NCI-H748 treated with DMSO at 0.1 percent for 48 hours (cell line): ENCODE data around the gene FBXO38.

Experiments
- DNase-seq: peaks from one replicate; lab custom pipeline; 2025; lab: John Stamatoyannopoulos, UW

Gene FBXO38

DNA sequence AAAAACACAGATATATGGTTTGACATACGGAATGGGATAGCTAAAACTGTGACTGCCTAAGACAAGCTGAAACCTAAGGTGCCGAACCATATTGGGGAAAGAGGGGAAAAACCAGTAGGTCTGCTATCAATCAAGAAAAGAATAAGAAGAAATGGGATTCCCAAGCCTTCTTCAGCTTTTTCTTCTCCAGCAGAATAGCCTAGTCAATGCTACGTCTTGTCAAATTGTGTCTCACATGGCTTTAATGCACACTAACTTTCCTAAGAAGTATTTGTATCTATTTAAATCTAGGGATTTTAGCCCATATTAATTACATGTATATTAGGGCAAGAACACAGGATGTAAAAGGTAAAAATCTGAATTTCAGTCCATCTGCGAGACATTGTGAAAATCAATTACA is 797 bp upstream of the FBXO38 start:
- DNase-seq: no peak

GRCh38 chr5:148384380-148384737 is 601 bp downstream of the FBXO38 start:
- peak; percentile 6 for DNase-seq

DNA sequence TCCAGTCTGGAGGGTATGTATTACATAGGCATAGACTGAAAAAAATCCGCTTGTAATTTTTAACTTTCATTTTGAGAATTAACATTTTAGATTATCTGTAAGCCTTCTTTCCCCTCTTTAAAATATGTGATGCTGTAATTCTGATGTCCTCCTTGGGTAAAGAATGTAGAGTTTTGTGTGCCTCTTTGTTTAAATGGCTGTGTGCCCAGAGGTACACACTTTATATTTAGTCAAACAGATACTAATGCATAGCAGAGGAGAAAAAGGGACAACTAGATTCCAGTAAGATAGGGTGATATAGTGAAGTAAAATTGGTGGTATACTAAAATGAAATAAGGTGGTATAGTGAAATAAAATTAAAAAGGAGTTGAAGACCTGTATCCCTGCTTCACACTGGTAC is 1.3 kb downstream of the FBXO38 start:
- DNase-seq: no peak

- DNase-seq: no peak
These were observed 2.3 kb downstream of the FBXO38 start for GRCh38 chr5:148386041-148386440.

- DNase-seq: no peak
These were observed 3.6 kb downstream of the FBXO38 start for GRCh38 chr5:148387325-148387724.

DNA sequence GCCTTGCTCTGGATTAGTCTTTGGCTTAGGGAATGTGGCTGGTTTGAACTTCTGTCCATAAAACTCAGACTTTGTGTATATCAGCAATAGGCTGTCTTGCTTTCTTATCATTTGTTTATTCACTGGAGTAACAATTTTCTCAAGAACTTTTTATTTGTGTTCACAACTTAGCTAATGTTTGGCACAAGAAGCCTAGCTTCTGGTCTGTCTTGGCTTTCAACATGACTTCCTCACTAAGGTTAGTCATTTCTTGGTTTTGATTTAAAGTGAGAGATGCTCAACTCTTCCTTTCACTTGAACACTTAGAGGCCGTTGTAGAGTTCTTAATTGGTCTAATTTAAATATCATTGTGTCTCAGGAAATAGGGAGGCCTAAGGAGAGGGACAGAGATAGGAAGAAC is 4.9 kb downstream of the FBXO38 start:
- no peak for DNase-seq

DNA sequence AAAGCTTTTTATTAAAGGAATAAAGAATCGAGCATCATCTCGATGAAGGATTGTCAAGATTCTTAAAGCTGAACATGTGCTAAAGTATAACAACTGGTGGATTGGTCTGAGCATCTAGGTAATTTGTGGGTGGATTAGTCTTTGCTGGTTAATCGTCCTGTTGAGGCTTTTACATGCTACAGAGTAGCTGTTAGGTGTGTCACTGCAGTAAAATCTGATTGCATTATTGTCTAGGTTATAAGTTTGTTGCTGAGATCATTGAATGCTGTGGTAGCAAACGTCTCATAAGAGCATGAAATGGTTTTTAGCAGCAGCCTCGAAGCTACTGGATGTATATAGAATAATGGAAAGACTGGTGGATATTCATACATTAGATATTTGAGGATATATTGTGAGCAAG is 7.2 kb downstream of the FBXO38 start:
- no peak for DNase-seq

GRCh38 chr5:148391422-148391821 is 7.7 kb downstream of the FBXO38 start:
- DNase-seq: no peak

DNA sequence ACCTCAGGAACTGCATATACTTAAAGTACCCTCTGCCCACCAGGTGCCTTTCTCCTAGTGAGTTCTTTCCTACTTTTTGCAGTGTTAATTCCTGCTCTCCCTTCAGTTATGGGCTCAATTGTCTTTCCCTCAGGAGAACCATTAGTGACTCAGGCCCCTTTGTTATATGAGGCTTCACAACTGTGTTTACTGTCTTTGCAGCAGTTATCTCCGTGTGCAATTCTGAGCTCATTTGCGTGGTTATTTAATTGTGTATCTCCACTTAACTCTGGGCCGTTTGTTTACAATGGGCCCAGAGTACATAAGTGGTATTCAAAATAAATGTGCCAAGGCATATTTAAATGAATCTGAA is 9.6 kb downstream of the FBXO38 start:
- peak; percentile 97 for DNase-seq

- DNase-seq: peak; percentile 54
These were observed 10.8 kb downstream of the FBXO38 start for GRCh38 chr5:148394587-148395019.

DNA sequence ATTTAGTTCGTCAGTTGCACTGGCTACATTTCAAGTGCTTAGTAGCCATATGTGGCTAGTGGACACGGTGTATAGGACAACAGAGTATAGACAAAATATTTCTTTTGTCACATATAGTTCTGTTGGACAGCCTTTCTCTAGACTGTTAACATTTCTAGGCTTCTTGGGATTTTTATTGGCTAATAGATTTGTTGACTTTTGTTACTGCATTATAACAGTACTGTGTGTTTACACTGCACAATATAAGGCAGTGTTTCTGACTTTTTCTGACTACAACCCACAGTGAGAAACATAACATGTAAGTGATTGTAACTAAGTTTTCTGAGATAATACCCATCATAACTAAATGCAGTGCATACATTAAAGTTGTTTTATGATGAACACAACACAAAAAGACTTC is 11.3 kb downstream of the FBXO38 start:
- DNase-seq: no peak

DNA sequence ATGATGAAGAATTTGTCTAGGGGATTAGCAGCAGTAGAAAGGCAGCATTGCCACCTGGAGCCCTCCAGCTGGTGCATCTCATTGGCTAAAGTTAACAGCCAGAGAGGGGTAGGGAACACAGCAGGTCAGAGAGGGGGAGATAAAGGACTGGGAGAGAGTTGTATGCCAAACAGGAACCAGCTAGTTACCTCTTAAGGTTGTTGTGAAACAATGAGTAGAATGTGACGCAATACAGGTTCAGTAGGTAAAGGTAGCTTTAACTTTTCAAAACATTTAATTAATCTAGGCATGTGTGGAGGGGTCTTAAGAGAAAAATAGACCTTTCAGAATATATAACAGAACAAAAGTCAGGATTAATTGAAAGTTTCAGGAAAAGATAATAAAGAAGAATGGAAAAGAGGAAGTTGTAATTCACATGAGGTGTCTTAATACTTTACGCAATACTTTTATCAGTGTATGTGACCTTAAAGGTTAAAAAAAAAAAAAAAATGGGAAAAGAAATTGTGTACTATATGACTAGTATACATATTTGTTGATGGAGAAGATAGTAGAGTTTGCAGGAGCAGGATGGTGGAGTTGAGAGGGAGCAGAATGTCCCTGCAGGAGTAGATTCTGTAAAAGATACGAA is 14.3 kb downstream of the FBXO38 start:
- no peak for DNase-seq

DNA sequence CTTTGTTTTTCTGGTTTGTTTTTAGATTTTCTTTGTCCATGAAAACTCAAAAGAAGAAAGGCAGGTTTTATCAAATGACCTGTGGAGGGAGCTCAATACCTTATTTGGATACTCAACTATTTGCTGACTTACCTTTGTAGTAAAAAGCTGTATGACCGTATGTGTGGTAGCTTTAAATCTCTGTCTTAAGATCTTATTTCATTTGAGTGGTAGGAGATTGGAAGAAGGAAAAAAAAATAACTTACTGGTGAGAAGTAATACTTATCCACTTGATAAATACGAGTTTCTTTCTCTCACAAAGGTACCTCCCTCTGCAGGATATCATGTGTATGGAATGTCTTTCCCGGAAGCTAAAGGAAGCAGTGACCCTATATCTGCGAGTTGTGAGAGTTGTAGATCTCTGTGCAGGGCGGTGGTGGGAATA is 15.0 kb downstream of the FBXO38 start:
- no peak for DNase-seq

- no peak for DNase-seq
These were observed 17.8 kb downstream of the FBXO38 start for GRCh38 chr5:148401604-148402003.

DNA sequence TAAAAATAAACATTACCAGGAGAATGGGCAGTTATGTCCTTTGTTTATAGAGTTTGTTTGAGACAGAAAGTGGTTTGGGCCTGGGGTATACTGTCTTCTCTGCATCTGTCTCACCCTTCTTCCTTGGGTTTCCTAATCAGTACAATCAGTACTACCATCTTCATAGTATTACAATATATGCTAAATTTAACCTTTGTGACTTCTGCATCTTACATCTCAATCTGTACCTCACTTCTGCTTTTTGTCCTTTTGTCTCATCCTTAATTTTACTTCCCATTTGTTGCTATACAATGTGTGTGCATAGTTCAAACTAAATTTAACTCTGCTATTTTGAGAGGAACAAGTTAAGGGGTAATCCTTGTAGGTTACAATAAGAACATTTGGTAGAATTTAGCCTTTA is 19.6 kb downstream of the FBXO38 start:
- no peak for DNase-seq

DNA sequence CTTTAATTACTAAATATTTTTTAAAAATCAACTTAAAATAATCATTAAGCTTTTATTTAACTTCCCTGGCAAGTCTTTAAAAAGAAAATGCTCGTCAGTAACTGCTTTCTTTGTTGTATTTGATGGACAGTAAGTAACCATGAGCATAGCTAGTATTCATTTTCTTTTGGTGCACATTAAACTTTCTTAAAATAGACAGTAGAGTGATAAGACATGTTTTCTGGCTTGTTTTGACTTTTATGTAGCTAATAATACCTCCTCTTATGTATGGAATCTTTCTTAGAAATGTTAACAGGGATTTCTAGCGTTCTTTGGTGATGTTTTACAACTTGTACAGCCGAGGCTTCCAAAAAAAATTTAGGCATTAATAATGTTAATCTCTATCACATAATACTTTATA is 22.6 kb downstream of the FBXO38 start:
- no peak for DNase-seq

GRCh38 chr5:148408092-148408491 is 24.3 kb downstream of the FBXO38 start:
- no peak for DNase-seq

DNA sequence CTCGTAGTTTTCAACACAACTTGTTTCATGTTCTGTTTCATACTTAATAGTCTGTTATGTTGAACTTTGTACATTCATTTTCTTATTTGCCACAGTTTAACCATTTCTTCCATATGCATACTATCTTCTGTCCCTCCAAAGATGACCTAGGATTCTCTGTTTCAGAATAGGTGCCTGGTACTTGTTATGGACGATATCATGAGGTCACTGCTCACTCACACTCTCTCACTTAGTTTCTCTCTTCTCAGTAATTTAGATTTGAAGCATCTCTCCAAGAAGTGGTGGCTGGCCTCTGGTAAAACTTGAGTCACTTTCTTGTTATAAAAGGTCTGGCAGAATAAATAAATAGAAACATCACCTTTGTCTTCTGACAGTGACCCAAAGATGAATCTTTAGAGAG is 28.4 kb downstream of the FBXO38 start:
- DNase-seq: no peak

DNA sequence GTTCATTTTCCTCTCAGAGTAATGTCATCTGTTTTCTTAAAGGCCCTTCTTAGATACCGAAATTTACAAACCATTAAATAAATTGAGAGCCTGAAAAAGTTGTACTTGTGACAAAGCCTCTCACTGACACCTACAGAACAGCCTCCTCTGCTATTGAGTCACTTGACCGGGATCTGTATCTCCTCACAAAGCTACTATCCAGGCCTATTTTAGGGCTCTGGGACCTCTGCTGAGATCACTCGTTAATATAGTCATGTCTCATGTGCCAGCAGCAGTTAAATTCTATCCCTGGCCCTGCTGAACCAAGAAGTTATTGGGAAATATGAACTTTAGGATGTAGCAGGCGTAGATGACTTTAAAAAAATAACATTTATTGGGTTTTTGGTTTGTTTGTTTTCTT is 31.1 kb downstream of the FBXO38 start:
- no peak for DNase-seq

- DNase-seq: no peak
These were observed 32.7 kb downstream of the FBXO38 start for GRCh38 chr5:148416416-148416815.

- no peak for DNase-seq
These were observed 33.2 kb downstream of the FBXO38 start for GRCh38 chr5:148416921-148417320.

- DNase-seq: no peak
These were observed 34.8 kb downstream of the FBXO38 start for GRCh38 chr5:148418511-148418910.

DNA sequence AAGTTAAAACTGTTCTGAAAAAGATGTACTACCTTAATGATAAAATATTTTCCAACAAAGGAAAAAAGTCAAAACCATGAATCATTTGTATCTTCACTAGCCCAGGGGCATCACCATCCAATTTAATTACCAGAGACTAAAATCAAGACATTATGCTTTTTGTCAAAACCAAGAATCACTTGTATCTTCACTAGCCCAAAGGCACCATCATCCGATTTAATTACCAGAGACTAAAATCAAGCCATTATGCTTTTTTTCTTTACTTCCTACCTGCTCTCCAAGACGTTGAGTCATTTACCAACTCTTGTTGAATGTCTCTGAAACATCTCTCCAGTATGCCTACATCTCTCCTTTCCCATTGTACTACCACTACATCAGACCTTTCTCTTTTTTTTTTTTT is 37.9 kb downstream of the FBXO38 start:
- DNase-seq: no peak

DNA sequence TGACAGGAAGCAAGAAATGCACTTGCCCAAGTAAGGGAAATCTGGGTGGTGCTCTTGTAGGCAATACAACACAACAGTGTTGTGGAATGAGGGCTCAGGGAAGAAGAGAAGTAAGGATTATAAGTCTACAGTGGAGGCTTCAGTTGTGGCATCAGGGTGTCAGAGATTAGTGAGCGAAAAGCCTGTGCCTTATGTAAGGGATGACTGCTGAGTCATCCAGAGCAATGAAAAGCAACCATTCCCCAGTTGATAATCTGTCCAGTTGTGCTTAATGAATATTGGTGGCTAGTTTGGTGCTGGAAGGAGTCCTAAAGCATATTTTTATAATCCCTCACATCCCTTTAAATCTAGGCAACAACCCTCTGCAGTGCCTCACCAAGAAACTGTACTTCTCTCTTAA is 42.0 kb downstream of the FBXO38 start:
- DNase-seq: no peak

DNA sequence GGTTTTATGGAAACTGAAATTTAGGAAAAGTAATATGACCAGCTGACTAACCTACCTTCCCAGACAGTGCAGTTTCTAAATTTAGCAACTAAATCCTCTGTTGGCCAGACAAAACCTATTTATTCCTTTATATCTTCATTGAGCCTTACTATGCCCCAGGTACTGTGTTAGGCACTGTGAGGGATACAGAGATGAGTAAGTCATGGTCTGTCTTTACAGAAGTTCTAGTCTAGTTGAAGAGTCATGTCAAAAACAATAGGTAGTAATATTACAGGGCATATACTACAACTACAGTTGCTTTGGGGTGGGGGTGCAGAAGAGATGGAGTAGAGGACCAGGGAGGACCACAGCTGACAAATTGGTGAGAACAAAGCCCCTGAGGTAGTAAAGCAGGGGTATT is 42.8 kb downstream of the FBXO38 start:
- DNase-seq: no peak
